ENCODE measurements around the gene SLC30A4.
A peak's percentile ranks its signal among the peaks of the same experiment; 100 is the strongest.

DNA sequence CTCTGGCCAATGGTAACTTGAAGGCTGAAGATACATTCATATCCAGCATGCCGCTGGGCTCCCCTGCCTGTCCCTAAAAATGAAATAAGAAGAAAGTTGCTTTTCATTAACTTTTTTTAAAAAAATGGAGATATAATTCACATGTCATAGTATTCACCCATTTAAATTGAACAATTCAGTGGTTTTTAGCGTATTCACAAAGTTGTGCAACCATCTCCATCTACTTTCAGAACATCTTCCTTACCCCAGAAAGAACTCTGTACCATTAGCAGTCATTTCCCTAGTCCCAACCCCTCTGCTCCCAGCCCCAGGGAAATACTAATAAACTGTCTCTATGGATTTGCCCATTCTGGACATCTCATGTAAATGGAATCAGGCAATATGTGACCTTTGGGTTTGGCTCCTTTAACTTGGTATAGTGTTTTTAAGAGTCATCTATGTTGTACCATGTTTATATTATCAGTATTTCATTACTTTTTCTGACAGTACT, 88.4 kb downstream of the SLC30A4 start:
- TF ChIP-seq POLR2AphosphoS5 (IDR thresholded peaks at IDR 0.05) (peak in 1 of 3 donors; percentile 29), POLR2A (IDR thresholded peaks at IDR 0.05) (no peak), EP300 (IDR thresholded peaks at IDR 0.05; ENCODE audit: low read depth) (no peak)
- TF ChIP-seq, protein P1, sequence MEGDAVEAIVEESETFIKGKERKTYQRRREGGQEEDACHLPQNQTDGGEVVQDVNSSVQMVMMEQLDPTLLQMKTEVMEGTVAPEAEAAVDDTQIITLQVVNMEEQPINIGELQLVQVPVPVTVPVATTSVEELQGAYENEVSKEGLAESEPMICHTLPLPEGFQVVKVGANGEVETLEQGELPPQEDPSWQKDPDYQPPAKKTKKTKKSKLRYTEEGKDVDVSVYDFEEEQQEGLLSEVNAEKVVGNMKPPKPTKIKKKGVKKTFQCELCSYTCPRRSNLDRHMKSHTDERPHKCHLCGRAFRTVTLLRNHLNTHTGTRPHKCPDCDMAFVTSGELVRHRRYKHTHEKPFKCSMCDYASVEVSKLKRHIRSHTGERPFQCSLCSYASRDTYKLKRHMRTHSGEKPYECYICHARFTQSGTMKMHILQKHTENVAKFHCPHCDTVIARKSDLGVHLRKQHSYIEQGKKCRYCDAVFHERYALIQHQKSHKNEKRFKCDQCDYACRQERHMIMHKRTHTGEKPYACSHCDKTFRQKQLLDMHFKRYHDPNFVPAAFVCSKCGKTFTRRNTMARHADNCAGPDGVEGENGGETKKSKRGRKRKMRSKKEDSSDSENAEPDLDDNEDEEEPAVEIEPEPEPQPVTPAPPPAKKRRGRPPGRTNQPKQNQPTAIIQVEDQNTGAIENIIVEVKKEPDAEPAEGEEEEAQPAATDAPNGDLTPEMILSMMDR (IDR thresholded peaks at IDR 0.05): no peak

Data from transverse colon (tissue), 4 donors.